Chondrocyte (in vitro differentiated cells): ENCODE data around the gene TAGLN3. TPM values are rescaled to one million over a fixed set of nuclear protein-coding genes. Genes with fewer than 3 reads are reported as not detected.

Source experiments
- DNase-seq: peaks from one replicate; pipeline ENCODE4 v3.0.0; 2021; ENCODE audit warnings: mixed read lengths, low spot score
- H3K27ac Mint-ChIP-seq: one replicate; pipeline ENCODE4 v1.8.0; 2021; ENCODE audit warnings: mild to moderate bottlenecking, moderate library complexity, mixed read lengths; ENCODE audit not compliant: unreplicated experiment
- H3K27me3 Mint-ChIP-seq: 2 replicates; pipeline ENCODE4 v1.8.0; 2021; ENCODE audit warnings: low read depth, mixed read lengths
- H3K36me3 Mint-ChIP-seq: 2 replicates; pipeline ENCODE4 v1.8.0; 2021; ENCODE audit warnings: low read depth, mixed read lengths
- H3K4me1 Mint-ChIP-seq: 2 replicates; pipeline ENCODE4 v1.8.0; 2021; ENCODE audit warnings: low read depth, mild to moderate bottlenecking, mixed read lengths
- H3K4me3 Mint-ChIP-seq: one replicate; pipeline ENCODE4 v1.8.0; 2021; ENCODE audit warnings: mild to moderate bottlenecking, moderate library complexity, mixed read lengths; ENCODE audit not compliant: unreplicated experiment
- H3K9me3 Mint-ChIP-seq: 2 replicates; pipeline ENCODE4 v1.8.0; 2021; ENCODE audit warnings: low read depth, mixed read lengths
- CTCF ChIP-seq: fragments of 200-600 bp; sonication (generic); IDR thresholded peaks from 2 replicates; pipeline ENCODE4 v1.5.0; 2021; ENCODE audit warnings: antibody characterized with exemption, mild to moderate bottlenecking, moderate library complexity
- total RNA-seq: library from RNA; stranded (reverse); gene quantifications from 3 replicates; pipeline ENCODE4 v1.2.1, GENCODE V29; 2021

The TAGLN3 gene
- total RNA-seq, 1 donor from 2014 or later, result not detected

DNA sequence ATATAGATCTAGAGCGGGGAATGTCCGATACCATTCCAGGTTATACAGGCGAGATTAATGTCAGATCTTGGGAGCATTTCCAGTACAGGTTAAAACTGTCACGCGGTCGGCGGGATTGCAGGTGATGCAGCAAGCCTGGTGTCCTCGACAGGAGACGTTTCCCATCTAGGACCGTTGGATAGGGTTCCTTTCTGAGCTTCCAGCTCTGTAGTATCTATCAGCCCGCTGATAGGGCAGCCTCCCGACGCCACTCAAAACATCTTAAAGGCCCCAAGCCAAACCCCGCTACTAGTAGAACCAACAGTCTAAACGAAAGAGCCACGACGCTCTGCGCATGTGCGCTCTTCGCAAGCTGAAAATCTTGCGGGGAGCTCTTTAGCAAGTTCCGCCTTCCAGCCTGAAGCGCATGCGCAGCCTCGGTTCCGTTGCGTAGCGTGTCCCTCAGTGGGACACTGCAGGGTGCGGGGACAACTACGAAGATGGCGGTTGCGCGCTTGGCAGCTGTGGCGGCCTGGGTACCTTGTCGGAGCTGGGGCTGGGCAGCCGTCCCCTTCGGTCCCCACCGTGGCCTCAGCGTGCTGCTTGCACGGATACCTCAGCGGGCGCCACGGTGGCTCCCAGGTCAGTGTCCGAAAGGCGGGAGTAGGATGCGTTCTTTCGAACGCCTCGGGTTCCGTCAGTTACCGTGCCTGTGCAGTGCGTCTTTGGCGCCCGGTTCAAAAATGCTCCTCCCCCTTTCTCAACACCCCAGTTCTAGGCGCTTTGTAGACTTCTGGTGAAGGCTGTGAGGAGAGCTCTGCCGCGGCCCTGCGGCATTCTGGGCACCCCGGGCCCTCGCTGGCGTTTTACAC lies 19.9 kb upstream of the TAGLN3 start, which contains the start of gene ABHD10:
Gene ABHD10, plus strand, starts transcription at position 444 of the 851 bp plus-strand sequence. Its CDS starts 36 bp downstream, at position 480.
- H3K4me1 Mint-ChIP-seq, result peaks cover 39% of the 10 kb centered on the region
- H3K9me3 Mint-ChIP-seq, result no peaks in the 10 kb centered on the region

DNA sequence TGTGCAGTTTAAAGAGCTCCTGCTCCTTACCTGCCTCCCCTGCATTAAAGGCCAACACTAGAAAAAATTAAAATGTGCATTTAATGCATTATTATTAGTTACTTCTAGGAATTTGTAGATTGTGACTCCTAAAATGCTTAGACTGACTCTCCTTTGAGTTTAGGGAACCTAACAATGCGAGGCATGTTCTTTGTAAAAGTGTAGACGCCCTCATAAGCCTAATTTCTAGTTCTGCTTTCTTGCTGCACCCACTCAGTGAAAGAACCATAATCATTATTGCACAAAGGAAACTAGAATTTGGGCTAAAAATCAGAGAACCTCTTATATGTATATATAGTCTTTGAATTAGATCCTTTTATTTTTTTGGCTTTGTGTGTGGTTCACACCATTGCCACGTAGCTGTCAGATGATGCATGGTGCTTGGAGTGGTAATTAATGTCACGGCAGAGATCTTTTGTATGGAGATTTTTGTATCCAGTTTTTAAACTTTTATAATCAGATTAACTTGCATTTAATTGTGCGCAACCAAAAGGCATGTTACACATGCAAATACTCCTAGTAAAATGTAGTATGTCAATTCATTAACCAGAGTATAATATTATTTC lies 19.2 kb upstream of the TAGLN3 start:
- Mint-ChIP-seq H3K27ac (peak overlapping the region; percentile 89), H3K9me3 (no peaks in the 10 kb centered on the region), H3K4me3 (peak overlapping the region; percentile 83), H3K4me1 (peaks cover 39% of the 10 kb centered on the region), H3K27me3 (no peaks in the 10 kb centered on the region), H3K36me3 (peaks cover 3% of the 10 kb centered on the region)
- no peak for TF ChIP-seq CTCF
- no peak for DNase-seq

More for the DNA sequence above, 19.9 kb upstream of the TAGLN3 start, which contains the start of gene ABHD10:
- peak; percentile 98 for DNase-seq
- H3K27me3 Mint-ChIP-seq, result no peaks in the 10 kb centered on the region
- H3K4me3 Mint-ChIP-seq, result peak within 1 kb of the TSS; percentile 83
- TF ChIP-seq CTCF, result no peak
- peaks cover 7% of the 10 kb centered on the region for H3K36me3 Mint-ChIP-seq
- peak within 1 kb of the TSS; percentile 89 for H3K27ac Mint-ChIP-seq

DNA sequence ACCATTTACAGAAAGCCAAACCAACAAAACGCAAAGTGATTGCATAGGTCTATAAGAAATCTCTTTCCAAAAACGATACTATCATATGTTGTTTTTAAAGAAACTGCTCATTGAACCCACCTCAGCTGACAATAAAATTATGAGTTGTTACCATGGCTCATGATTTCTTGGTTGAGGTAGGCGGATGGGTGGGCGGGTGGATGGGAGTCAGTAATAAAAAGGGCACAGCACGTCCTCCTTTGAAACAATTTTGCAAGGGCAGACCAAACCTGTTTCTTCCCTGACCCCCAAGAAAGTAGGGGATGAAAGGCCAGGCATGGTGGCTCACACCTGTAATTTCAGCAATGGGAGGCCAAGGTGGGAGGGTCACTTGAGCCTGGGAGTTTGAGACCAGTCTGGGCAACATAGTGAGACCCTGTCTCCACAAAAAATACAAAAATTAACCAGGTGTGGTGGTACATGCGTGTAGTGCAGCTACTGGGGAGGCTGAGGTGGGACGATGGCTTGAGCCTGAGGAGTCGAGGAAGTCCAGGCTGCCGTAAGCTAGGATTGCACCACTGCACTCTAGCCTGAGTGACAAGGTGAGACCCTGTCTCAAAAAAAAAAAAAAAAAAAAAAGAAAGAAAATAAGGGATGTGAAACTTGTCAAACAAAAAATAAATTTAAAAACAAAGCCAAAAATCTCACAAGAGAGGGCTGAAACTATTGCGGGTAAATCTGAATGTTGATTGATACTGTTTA lies 17.8 kb upstream of the TAGLN3 start:
- TF ChIP-seq CTCF, result no peak
- Mint-ChIP-seq H3K4me3 (peak overlapping the region; percentile 83), H3K36me3 (peaks cover 4% of the 10 kb centered on the region), H3K27ac (no peak overlapping the region), H3K27me3 (no peaks in the 10 kb centered on the region), H3K4me1 (peaks cover 39% of the 10 kb centered on the region), H3K9me3 (no peaks in the 10 kb centered on the region)
- DNase-seq, result no peak

- Mint-ChIP-seq H3K4me3 (no peak overlapping the region), H3K27me3 (no peaks in the 10 kb centered on the region), H3K36me3 (peaks cover 4% of the 10 kb centered on the region), H3K27ac (no peak overlapping the region), H3K4me1 (peaks cover 39% of the 10 kb centered on the region), H3K9me3 (no peaks in the 10 kb centered on the region)
- TF ChIP-seq CTCF, result no peak
- no peak for DNase-seq
Observed at GRCh38 chr3:111981457-111981763, 17.3 kb upstream of the TAGLN3 start.
